GM19238 (cell line): ENCODE results near the gene AGMAT.

Experiments used
- DNase-seq: peaks from one replicate; pipeline ENCODE4 v3.0.0; 2011; ENCODE audit warnings: low spot score; ENCODE audit not compliant: insufficient read length

Gene AGMAT

DNA sequence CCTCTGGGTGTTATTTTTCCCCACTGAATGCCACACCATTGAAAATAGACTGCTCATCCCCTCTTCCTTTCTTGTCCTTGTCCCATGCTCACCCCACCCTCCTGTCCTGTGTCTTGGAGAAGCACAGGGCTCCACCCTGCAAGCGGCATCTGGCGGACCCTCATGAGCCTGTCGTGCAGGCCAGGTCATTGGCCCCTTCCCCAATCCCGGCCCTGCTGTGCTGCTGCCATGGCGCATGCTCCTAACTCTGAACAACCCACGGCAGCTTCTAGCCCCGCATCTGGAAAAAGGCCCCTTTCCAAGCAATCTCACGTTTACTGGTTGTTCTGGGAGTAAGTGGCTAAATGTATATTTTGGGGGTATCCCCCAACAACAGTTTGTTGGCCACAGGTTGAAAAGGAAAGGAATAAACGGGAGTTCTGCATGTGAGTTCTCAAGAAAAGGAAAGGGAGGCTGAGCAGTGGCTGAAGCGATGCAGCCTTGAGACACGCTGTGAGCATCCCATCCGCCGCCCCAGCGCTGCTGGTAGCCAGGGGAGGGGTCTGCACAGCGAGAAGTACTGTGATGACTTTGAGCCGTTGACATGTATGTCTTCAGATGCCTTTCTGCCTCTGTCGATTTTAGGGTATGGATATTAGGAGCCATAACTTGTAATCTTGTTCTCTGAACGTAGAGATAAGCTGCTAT, 16.3 kb downstream of the AGMAT start:
- no peak for DNase-seq

DNA sequence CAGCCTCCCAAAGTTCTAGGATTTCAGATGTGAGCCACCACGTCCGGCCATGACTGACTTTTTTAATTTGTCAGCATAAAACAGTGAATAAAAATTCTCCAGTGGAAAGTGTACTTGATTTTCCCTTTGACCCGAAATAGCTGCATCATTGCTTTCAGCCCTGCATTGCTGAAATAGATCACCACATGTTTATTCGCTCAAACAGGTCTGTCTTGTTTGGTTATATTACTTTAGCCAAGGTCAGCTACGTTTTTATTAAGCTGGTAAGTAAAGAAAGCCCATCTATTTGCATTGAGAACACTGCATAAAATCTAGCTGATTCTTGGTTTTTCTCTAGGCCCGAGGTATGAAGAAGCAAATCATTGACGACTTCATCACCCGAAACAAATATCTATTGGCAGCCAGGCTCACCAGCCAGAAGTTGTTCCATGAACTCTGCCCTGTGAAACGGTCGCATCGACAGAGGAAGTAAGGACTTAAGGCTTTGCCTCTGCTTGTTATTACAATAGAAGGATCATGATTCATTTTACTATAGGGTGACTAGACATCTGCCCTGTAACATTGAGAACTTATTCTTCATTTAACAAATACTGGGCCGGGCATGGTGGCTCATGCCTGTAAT, 25.6 kb downstream of the AGMAT start:
- no peak for DNase-seq

GRCh38 chr1:15558516-15558915, 26.3 kb downstream of the AGMAT start:
- DNase-seq, result no peak

DNA sequence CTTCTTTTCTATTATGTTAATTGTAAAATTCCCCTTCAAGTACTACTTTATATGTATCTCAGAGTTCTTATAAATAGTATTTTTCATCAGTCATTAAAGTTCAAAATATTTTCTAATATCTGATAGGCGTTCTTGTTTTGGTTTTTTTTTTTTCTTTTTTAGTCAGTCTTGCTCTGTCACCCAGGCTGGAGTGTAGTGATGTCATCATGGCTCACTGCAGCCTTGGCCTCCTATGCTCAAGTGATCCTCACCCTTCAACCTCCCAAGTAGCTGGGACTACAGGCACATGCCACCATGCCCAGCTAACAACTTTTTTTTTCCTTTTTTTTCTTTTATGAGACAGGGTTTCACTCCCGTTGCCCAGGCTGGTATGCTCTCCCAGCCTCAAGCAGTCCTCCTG, 27.3 kb downstream of the AGMAT start:
- DNase-seq, result no peak

GRCh38 chr1:15557008-15557407, 27.8 kb downstream of the AGMAT start:
- DNase-seq, result no peak

- DNase-seq, result no peak
Observed at GRCh38 chr1:15550573-15550972, 34.3 kb downstream of the AGMAT start.

DNA sequence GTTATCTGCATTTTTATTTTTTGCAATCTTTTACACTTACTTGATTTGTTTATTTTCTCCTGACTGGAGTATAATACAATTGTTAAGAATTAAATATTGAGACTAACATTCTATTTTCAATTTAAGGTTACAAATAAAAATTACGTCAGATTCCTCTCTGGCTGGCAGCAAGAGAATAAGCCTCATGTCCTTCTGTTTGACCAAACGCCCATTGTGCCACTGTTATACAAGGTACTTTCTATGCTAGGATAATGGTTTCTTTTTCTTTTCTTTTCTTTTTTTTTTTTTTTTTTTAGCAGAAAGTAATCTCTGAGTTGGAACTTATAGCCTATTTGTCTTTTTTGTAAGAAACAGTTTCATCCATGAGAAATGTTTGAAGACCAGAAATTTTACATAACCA, 38.2 kb downstream of the AGMAT start:
- DNase-seq, result no peak

DNA sequence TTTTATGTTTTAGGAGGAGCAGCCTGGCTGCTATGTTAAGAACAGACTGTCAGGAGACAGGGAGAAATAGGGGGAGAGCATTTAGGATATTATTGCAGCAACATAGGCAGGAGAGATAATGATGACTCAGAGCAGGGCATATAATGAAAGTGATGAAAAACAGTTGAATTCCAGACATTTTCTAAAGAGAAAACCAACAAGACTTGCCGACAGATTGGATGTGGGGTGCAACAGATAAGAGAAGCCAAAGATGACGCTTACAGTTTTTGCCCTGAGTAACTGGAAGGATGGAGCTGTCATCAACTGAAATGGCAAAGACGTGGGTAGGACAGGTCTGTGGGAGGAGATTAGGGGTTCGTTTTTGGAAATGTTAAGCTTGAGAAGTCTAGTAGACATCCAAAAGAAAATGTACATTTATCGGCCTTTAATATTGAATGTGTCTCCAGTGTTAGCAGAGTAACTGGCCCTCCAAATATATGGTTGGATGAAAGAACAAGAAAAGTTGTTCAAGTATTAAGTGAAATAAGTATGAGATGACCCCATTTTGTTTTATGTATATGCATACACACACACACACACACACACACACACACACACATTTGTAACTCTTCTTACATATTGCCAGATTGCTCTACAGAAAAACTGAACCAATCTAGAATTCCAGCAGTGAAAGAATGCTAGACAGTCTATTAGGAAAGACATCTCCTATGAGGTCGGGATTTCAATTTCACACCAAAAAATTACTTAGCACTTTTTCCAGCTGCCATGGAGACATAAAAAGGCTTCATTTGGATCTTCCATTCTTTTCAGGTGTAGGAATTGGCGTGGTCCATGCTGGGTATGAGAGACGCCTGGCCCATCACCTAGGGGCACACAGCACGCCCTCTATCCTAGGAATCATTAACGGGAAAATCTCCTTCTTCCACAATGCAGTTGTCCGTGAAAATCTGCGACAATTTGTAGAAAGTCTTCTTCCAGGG, 41.0 kb downstream of the AGMAT start:
- no peak for DNase-seq

DNA sequence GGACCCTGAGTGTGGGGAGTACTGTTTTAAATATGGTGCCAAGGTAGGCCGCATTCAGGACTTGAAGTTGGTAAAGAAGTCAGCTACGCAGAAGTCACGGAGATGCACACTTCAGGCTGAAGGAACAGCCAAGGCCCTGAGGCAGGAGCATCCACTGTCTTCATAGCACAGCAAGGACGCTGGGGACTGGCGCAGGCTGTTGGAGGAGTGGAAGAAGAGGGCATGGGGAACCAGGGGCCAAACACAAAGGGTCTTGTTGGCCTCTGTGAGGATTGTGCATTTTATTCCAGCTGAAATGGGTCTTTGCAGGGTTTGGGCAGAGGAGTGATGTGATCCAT, 41.6 kb downstream of the AGMAT start:
- no peak for DNase-seq

DNA sequence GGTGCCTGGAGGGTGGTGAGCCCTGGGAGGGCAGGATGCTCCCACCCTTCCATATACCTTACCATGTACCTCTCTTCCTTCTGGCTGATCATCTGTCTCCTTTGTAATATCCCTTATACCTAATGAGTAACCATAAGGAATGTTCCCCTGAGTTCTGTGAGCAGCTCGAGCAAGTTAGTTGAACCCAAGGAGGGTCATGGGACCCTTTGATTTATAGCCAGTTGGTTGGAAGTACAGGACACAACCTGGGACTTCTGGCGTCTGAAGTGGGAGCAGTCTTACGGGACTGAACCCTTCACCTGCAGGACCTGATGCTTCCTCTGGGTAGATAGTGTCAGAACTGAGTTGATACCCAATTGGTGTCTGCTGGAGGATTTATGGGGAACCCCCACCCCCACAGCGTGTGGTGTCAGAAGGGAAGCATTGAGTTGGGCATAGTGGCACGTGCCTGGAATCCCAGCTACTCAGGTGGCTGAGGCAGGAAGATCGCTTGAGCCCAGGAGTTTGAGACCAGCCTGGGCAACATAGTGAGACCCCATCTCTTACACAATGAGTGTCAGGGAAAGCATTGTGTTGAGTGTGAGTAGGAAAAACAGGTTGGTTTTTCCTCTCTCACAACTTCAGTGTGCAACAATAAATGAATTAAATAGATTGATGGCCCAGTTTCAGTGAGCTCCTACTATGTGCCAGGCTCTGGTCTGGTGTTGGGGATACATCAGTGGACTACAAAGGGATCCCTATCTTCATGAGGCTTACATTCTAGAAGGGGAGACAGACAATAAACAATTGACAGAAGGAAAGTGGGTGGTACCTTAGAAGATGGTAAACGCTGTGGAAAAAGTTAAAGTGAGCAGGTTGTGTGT, 42.2 kb downstream of the AGMAT start:
- DNase-seq, result no peak

GRCh38 chr1:15541231-15541792, 43.5 kb downstream of the AGMAT start:
- no peak for DNase-seq

DNA sequence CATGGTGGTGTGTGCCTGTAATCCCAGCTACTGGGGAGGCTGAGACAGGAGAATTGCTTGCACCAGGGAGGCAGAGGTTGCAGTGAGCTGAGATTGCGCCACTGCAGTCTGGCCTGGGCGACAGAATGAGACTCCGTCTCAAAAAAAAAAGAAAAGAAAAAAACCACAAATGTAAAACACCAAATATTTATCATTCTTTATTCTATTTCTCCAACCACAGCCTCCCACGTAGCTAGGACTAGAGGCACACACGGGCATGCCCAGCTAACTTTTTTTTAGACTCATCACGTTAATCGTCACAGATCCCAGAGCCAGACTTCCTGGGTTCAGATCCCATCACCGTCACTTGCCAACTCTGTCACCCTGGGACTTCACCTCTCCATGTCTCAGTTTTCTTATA, 44.7 kb downstream of the AGMAT start:
- DNase-seq, result no peak

DNA sequence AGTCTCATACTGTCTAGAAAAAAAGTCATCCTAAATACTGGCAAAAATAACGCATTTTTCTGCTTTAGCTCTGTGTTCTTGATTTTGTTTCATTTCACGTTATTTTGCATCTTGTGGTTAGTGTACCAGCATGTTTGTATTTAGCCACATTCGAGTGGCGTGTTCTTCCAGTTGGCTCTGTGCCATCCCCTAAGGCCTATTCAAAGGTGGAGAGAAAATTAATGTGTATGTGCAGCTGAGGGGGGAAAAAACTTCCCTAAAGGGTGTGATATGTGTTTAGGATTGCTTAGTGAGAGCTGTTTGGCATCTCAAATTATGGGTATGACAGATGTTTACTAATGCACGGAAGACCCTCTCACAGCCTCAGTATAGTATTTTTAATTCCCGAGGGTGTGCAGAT, 46.1 kb downstream of the AGMAT start:
- DNase-seq, result no peak

- no peak for DNase-seq
Observed at GRCh38 chr1:15531682-15532081, 53.2 kb downstream of the AGMAT start.

DNA sequence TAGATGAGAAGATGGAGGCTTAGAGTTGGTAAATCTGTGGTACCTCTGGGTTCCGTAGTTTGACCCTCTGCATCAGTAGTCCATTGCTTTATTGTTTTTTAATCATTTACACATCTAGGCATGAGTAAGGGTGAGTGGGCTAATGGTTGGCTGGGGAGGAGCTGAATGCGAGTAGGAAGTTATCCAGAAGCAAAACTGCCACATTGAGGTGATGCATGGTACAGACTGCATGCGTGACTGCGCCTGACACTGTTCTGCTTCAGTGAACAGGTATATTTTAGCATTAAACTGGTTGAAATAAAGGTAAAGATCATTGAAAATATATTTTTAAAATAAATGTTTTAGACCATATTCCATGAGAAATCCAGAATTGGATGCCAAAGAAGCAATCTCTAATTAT, 53.8 kb downstream of the AGMAT start:
- no peak for DNase-seq

DNA sequence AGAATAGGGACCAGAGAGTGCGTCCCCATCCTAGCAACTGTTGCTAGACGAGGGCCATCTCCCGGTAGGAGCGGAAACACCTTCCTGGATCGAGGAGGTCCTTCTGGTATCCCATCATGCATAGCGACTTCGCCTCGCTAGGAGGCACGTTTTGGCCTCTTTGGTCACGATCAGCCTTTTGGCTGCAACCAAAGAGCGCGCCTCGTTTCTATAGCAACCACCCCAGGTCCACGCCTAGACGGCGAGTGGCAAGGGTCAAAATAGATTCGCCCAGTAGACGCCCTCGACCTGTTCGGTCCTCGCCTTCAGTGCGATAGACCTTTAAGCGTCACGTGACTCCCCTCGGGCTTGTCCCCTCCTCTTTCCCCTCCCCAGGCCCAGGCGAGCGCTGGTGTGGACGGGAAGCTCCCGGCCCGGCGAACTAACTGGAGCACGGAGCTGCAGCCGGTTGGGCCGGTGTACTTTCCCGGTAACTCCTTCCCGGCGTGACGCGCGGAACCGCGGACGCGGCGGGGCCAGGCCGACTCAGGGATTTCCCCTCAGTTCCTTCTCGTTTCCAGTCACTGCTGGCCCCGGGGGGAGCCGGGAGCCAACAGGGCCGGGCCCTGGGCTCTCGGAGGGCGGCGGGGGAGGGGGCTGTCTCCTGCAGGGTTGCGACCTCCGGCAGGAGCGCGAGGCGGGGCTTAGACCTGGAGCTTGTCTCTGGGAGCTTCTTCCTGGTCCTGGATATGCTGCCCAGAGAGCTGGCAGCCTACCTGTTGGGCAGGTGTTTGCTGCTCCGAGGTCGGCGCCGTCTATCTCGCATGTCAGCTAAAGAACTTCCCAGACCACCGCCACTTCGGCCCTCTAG, 58.1 kb downstream of the AGMAT start, which contains the start of gene DNAJC16:
TSS of gene DNAJC16 (plus strand) at position 359 of the 850 bp plus-strand sequence. CDS start 2,258 bp downstream, outside the sequence.
- peak; percentile 82 for DNase-seq

DNA sequence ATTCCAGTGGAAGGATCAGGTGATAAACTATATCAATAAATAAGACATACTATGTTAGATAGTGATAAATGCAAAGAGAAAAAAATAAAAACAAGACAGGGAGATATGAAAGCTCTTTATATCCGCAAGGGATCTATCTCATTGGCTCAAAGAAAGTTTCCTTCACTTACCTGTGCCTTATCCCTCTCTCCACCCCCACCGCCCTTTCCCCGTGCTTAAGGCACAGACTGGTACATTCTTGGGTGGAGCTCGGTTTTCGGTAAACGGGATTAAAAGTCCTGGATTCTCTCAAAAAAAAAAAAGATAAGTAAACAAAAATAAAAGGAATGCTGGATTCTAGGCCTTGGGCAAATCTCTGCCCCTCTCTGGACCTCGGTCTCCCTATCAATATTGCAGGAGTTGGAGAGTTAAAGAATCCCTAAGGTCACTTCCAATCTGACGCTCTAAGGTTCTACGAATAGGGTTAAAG, 58.8 kb downstream of the AGMAT start:
- no peak for DNase-seq

- DNase-seq, result peak; percentile 73
Observed at GRCh38 chr1:15525050-15526020, 59.5 kb downstream of the AGMAT start.
